GM12878 (cell line): Measurements from ENCODE around the gene OGFOD3. TPM values are rescaled to one million over a fixed set of nuclear protein-coding genes. Genes with fewer than 3 reads are reported as not detected.

Experiments used
- ATAC-seq: fragments of 200-7000 bp; cut with Tn5 transposase; 3 replicates; pipeline ENCODE4 v1.9.1; 2020; ENCODE audit warnings: mild to moderate bottlenecking, moderate library complexity
- BruUV-seq: library from RNA; stranded (reverse); fragments of 400-500 nt; replicated peaks from 2 replicates; lab custom pipeline; 2021; lab: Mats Ljungman, UMichigan
- CTCF ChIA-PET: fragments of 300-600 bp; sonication (Branson Sonifier 250); formaldehyde crosslinking; extraction: SDS; loops from one replicate; lab custom pipeline; 2021; ENCODE audit warnings: inconsistent platforms; lab: Yijun Ruan, JAX
- POLR2A ChIA-PET: fragments of 350-600 bp; formaldehyde crosslinking; extraction: SDS; loops from one replicate; lab custom pipeline; 2021; ENCODE audit warnings: inconsistent platforms; lab: Charles Lee
- RAD21 ChIA-PET: fragments of 300-600 bp; sonication (Branson Sonifier 250); formaldehyde crosslinking; loops from one replicate; lab custom pipeline; 2023; ENCODE audit warnings: antibody characterized with exemption; ENCODE audit not compliant: unreplicated experiment; lab: Charles Lee
- SMC1A ChIA-PET: fragments of 300-600 bp; sonication (Branson Sonifier 250); formaldehyde crosslinking; loops from one replicate; lab custom pipeline; 2023; ENCODE audit not compliant: unreplicated experiment, uncharacterized antibody; lab: Charles Lee
- DNase-seq: peaks from one replicate; pipeline ENCODE4 v3.0.0-alpha.2; 2011; ENCODE audit warnings: low read depth, low spot score
- FAIRE-seq: peaks from 3 replicates; lab custom pipeline; 2011; peaks lifted over from hg19 to GRCh38; lab: Jason Lieb, UNC
- H2AFZ ChIP-seq: 2 replicates; pipeline ENCODE4 v1.6.0; 2011; ENCODE audit warnings: low read depth, low read length, control low read depth; ENCODE audit not compliant: control insufficient read depth
- H3K27ac ChIP-seq: 2 replicates; pipeline ENCODE4 v1.5.1; 2011; ENCODE audit warnings: control low read depth; ENCODE audit not compliant: control insufficient read depth, insufficient read depth
- H3K27me3 ChIP-seq, 2 experiments: replicated peaks in 1 of 2; 2 replicates each; pipeline versions ENCODE4 v1.6.0 to v1.6.1; 2011; ENCODE audit warnings: low read length in 1 of 2; ENCODE audit not compliant: control insufficient read depth in 2 of 2, insufficient read depth in 2 of 2
- H3K36me3 ChIP-seq, 2 experiments: 2 replicates each; pipeline ENCODE4 v1.5.1; 2011; ENCODE audit warnings: low read length in 1 of 2; ENCODE audit not compliant: control insufficient read depth in 2 of 2, insufficient read depth in 2 of 2
- H3K4me1 ChIP-seq: 2 replicates; pipeline ENCODE4 v1.6.1; 2011; ENCODE audit warnings: mild to moderate bottlenecking, low read length, moderate library complexity, mixed read lengths; ENCODE audit not compliant: control insufficient read depth, insufficient read depth
- H3K4me2 ChIP-seq: 2 replicates; pipeline ENCODE4 v1.6.0; 2011; ENCODE audit warnings: control low read depth; ENCODE audit not compliant: control insufficient read depth, insufficient read depth
- H3K4me3 ChIP-seq: fragments of 200-600 bp; sonication (generic); 2 replicates; pipeline ENCODE4 v1.5.1; 2016
- H3K79me2 ChIP-seq: 2 replicates; pipeline ENCODE4 v1.6.0; 2011; ENCODE audit warnings: low read length; ENCODE audit not compliant: control insufficient read depth, insufficient read depth
- H3K9ac ChIP-seq: 2 replicates; pipeline ENCODE4 v1.8.0; 2011; ENCODE audit warnings: low read length, control low read depth, mixed read lengths; ENCODE audit not compliant: control insufficient read depth, insufficient read depth
- H3K9me3 ChIP-seq: replicated peaks from 3 replicates; pipeline ENCODE4 v1.5.1; 2011; ENCODE audit warnings: mild to moderate bottlenecking, low read length; ENCODE audit not compliant: control insufficient read depth, insufficient read depth
- H4K20me1 ChIP-seq: 2 replicates; pipeline ENCODE4 v1.6.0; 2011; ENCODE audit not compliant: control insufficient read depth, insufficient read depth
- BCL11A ChIP-seq: IDR thresholded peaks from 2 replicates; pipeline ENCODE4 v1.6.1; 2011; ENCODE audit warnings: low read depth, low read length
- BRCA1 ChIP-seq: IDR thresholded peaks from 2 replicates; pipeline ENCODE4 v1.6.1; 2011; ENCODE audit warnings: low read depth, low read length, improper control_type of control experiment
- CBX5 ChIP-seq: sonication (generic); IDR thresholded peaks from 2 replicates; pipeline ENCODE4 v1.6.1; 2016; ENCODE audit warnings: low read depth, moderate library complexity, mild to moderate bottlenecking, inconsistent platforms
- CHD2 ChIP-seq: IDR thresholded peaks from 2 replicates; pipeline ENCODE4 v1.6.1; 2011; ENCODE audit warnings: low read depth, low read length, improper control_type of control experiment, borderline replicate concordance
- CREM ChIP-seq: IDR thresholded peaks from 2 replicates; pipeline ENCODE4 v1.6.1; 2014; ENCODE audit warnings: antibody characterized with exemption, low read depth
- EZH2 ChIP-seq: IDR thresholded peaks from 2 replicates; pipeline ENCODE4 v1.6.1; 2012; ENCODE audit warnings: low read depth, mild to moderate bottlenecking, control low read depth, inconsistent platforms, low read length, borderline replicate concordance; ENCODE audit not compliant: control insufficient read depth
- FOS ChIP-seq: IDR thresholded peaks from 3 replicates; pipeline ENCODE4 v1.6.1; 2011; ENCODE audit warnings: borderline replicate concordance; ENCODE audit not compliant: insufficient read length; ENCODE audit errors: extremely low read depth
- FOXK2 ChIP-seq: fragments of 450-650 bp; IDR thresholded peaks from 2 replicates; pipeline ENCODE4 v1.6.1; 2017; ENCODE audit warnings: mild to moderate bottlenecking, moderate library complexity
- MTA2 ChIP-seq: fragments of 450-650 bp; IDR thresholded peaks from 2 replicates; pipeline ENCODE4 v1.6.1; 2016; ENCODE audit warnings: low read depth, mild to moderate bottlenecking, moderate library complexity
- RCOR1 ChIP-seq: conservative IDR thresholded peaks from 2 replicates; pipeline ENCODE4 v1.6.1; 2012; ENCODE audit warnings: low read depth, low read length, improper control_type of control experiment
- SMAD1 ChIP-seq: fragments of 450-650 bp; IDR thresholded peaks from 2 replicates; pipeline ENCODE4 v1.6.1; 2018; ENCODE audit warnings: mild to moderate bottlenecking, low read depth; ENCODE audit not compliant: partially characterized antibody
- TAF1 ChIP-seq: IDR thresholded peaks from 2 replicates; pipeline ENCODE4 v1.6.1; 2011; ENCODE audit warnings: mild to moderate bottlenecking, low read depth, low read length, borderline replicate concordance
- TCF3 ChIP-seq: IDR thresholded peaks from 2 replicates; pipeline ENCODE4 v1.6.1; 2012; ENCODE audit warnings: low read depth, mild to moderate bottlenecking, low read length, borderline replicate concordance; ENCODE audit not compliant: insufficient read depth
- WRNIP1 ChIP-seq: IDR thresholded peaks from 2 replicates; pipeline ENCODE4 v1.6.1; 2011; ENCODE audit warnings: low read depth, low read length, improper control_type of control experiment, borderline replicate concordance
- WGBS: methylation state at CpG from one replicate; pipeline ENCODE4 v1.1.6; 2016; ENCODE audit warnings: low lambda C conversion rate; ENCODE audit not compliant: insufficient replicate concordance, insufficient coverage; ENCODE audit errors: missing lambda C conversion rate; 5-methylcytosine and 5-hydroxymethylcytosine counted together
- in situ Hi-C: fragments of 300-500 bp; cut with MboI; formaldehyde crosslinking; loops from 9 replicates; pipeline ENCODE4 v1.14.3; 2018; ENCODE audit warnings: mixed read lengths
- intact Hi-C: fragments of 100-400 bp; cut with micrococcal nuclease; formaldehyde crosslinking; loops from one replicate; pipeline ENCODE4 v1.14.2; 2022; ENCODE audit not compliant: unreplicated experiment
- polyA plus RNA-seq, 11 experiments: library from polyadenylated mRNA; depleted of rRNA in 4 of 11; unstranded in 6 of 11; stranded (reverse) in 5 of 11; fragments of >200 nt; fragmentation: Nextera tagmentation in 4 of 11; fragmentation: Illumina TruSeq in 1 of 11; extraction: Ambion mirVana in 4 of 11; extraction: Trizol in 1 of 11; gene quantifications; 1 replicate in 1 of 11; 2 replicates in 10 of 11; pipeline versions ENCODE4 v1.2.1 to v1.2.3, GENCODE V29; 2011 to 2016; ENCODE audit warnings: inconsistent platforms in 2 of 11, missing spikeins in 2 of 11, low read depth in 1 of 11
- total RNA-seq, 4 experiments: library from RNA; depleted of rRNA in 3 of 4; stranded (reverse); fragments of >200 nt in 3 of 4; fragmentation: Illumina TruSeq in 1 of 4; extraction: Trizol in 1 of 4; gene quantifications; 2 replicates each; pipeline versions ENCODE4 v1.2.1 to v1.2.3, GENCODE V29; 2013 to 2021
- TF ChIP-seq, protein P1 (sequence below): fragments of 150-350 bp; IDR thresholded peaks from 2 replicates; pipeline ENCODE4 v1.6.1; 2014; ENCODE audit warnings: mild to moderate bottlenecking, low read depth, low read length
- TF ChIP-seq, protein P2 (sequence below): IDR thresholded peaks from 2 replicates; pipeline ENCODE4 v1.6.1; 2011; ENCODE audit warnings: low read depth, low read length, improper control_type of control experiment, borderline replicate concordance

OGFOD3 gene
- total and polyA plus RNA-seq, 10 of the 15 experiments (the other 5 are each of a cell fraction or from before 2014, with no cell fraction given), result 0.48 to 28.4 (median 18.3) TPM

DNA sequence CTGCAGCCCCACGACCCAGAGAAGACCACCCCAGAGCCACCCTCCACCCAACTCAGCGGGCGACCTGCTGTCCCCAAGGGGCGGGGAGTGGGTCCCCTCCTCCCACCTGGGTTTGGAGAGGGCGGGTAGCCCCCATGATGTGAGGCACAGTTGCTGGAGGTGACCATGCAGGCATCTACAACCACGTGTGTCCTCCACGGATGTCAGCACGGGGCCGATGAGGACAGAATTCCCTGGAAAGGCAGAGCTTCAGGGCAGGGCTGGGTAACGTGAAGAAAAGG lies 39.7 kb downstream of the OGFOD3 start:
- ChIA-PET CTCF (no interaction called here), POLR2A (no interaction called here), RAD21 (no interaction called here), SMC1A (no interaction called here)
- DNase-seq, result no peak
- H3K79me2 ChIP-seq, result no peaks in the 10 kb centered on the region
- ATAC-seq, result no peak
- in situ Hi-C loops, result no loop called here
- no peak for FAIRE-seq
- no peak overlapping the region for H3K27ac ChIP-seq
- no peaks in the 10 kb centered on the region for H3K4me1 ChIP-seq
- no TSS peak for BruUV-seq
- no peak for TF ChIP-seq CHD2
- TF ChIP-seq SMAD1, result no peak
- no peak for TF ChIP-seq TCF3
- TF ChIP-seq CBX5, result no peak
- TF ChIP-seq RCOR1, result no peak
- no peak for TF ChIP-seq BCL11A
- H2AFZ ChIP-seq, result no peak overlapping the region
- no peaks in the 10 kb centered on the region; a peak in 2 of 4 replicates for H3K27me3 ChIP-seq
- H4K20me1 ChIP-seq, result no peaks in the 10 kb centered on the region
- H3K4me3 ChIP-seq, result no peak overlapping the region
- no peak overlapping the region for H3K9ac ChIP-seq
- 23% methylated on average over 10 of the region's 10 CpGs for WGBS
- intact Hi-C loops, result no loop called here
- no peaks in the 10 kb centered on the region for H3K9me3 ChIP-seq
- H3K4me2 ChIP-seq, result no peak overlapping the region
- H3K36me3 ChIP-seq, result no peaks in the 10 kb centered on the region

DNA sequence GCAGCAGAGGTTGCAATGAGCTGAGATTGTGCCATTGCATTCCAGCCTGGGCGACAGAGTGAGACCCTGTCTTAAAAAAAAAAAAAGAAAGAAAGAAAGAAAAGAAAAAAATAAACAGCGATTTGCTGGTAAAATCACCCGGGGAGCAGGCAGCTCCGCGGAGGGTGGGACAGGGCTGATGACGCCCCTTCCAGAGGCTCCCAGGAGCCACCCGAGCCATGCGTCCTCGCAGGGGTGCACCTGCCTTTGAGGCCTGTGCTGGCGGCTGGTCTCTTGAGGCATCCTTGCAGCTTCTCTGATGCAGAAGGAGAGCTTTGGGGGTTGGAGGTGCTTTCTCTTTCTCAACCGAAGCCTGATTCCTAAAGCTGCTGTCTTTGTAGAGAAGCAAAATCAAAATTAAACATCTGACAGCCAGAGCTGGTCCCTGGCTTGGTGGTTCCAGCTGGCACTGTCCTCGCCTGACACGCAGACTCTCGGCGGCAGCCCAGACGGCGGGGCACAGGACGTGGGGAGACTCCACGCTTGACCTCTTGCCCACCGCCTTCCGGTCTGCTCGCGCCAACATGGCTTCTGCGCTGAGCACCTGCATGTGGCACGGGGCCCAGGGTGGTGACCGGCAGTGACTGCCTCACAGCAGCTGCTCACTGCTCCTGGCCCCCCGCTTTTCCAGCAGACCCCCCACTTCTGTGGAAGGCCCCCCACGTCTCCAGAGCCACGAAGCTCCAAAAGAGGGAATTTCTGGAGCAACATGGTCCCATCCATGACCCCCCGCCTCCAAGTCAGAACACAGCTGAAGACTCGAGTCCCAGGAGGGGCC lies 40.3 kb downstream of the OGFOD3 start:
- no peaks in the 10 kb centered on the region for H3K36me3 ChIP-seq
- in situ Hi-C loops (no loop called here), intact Hi-C loops (no loop called here)
- POLR2A ChIA-PET, result no interaction called here
- no peaks in the 10 kb centered on the region; a peak in 2 of 4 replicates for H3K27me3 ChIP-seq
- ATAC-seq, result no peak
- H4K20me1 ChIP-seq, result no peaks in the 10 kb centered on the region
- no peak for FAIRE-seq
- CTCF ChIA-PET, result no interaction called here
- WGBS, result 58% methylated on average over 31 of the region's 31 CpGs
- RAD21 ChIA-PET, result no interaction called here
- no peaks in the 10 kb centered on the region for H3K9me3 ChIP-seq
- no peak overlapping the region for H2AFZ ChIP-seq
- H3K27ac ChIP-seq, result no peak overlapping the region
- H3K4me1 ChIP-seq, result no peaks in the 10 kb centered on the region; the same call in 1 of the 2 replicates
- no peak overlapping the region for H3K9ac ChIP-seq
- H3K4me3 ChIP-seq, result no peak overlapping the region
- no TSS peak for BruUV-seq
- no peak overlapping the region for H3K4me2 ChIP-seq
- no peaks in the 10 kb centered on the region for H3K79me2 ChIP-seq
- SMC1A ChIA-PET, result no interaction called here
- DNase-seq, result no peak
- TF ChIP-seq EZH2 (no peak), CREM (no peak), TAF1 (no peak), BRCA1 (no peak), MTA2 (no peak), WRNIP1 (no peak), FOS (no peak), FOXK2 (no peak)
- TF ChIP-seq, protein P1, sequence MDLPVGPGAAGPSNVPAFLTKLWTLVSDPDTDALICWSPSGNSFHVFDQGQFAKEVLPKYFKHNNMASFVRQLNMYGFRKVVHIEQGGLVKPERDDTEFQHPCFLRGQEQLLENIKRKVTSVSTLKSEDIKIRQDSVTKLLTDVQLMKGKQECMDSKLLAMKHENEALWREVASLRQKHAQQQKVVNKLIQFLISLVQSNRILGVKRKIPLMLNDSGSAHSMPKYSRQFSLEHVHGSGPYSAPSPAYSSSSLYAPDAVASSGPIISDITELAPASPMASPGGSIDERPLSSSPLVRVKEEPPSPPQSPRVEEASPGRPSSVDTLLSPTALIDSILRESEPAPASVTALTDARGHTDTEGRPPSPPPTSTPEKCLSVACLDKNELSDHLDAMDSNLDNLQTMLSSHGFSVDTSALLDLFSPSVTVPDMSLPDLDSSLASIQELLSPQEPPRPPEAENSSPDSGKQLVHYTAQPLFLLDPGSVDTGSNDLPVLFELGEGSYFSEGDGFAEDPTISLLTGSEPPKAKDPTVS, result no peak
- TF ChIP-seq, protein P2, sequence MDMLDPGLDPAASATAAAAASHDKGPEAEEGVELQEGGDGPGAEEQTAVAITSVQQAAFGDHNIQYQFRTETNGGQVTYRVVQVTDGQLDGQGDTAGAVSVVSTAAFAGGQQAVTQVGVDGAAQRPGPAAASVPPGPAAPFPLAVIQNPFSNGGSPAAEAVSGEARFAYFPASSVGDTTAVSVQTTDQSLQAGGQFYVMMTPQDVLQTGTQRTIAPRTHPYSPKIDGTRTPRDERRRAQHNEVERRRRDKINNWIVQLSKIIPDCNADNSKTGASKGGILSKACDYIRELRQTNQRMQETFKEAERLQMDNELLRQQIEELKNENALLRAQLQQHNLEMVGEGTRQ, result no peak
